Mesothelial cell of epicardium (in vitro differentiated cells): ENCODE measurements around the gene POLR1F. TPM values are rescaled to one million over a fixed set of nuclear protein-coding genes. Genes with fewer than 3 reads are reported as not detected.

Experiments used
- DNase-seq, 2 experiments: peaks; one replicate each; pipeline ENCODE4 v3.0.0; 2021; ENCODE audit warnings: low spot score in 2 of 2; ENCODE audit not compliant: unreplicated experiment in 2 of 2
- H3K27ac Mint-ChIP-seq: 2 replicates; pipeline ENCODE4 v1.8.0; 2021; ENCODE audit warnings: mixed read lengths
- H3K27me3 Mint-ChIP-seq: 2 replicates; pipeline ENCODE4 v1.8.0; 2021; ENCODE audit warnings: low read depth, mixed read lengths
- H3K36me3 Mint-ChIP-seq: 2 replicates; pipeline ENCODE4 v1.8.0; 2021; ENCODE audit warnings: mixed read lengths
- H3K4me1 Mint-ChIP-seq: 2 replicates; pipeline ENCODE4 v1.8.0; 2021; ENCODE audit warnings: mixed read lengths
- H3K4me3 Mint-ChIP-seq: 2 replicates; pipeline ENCODE4 v1.8.0; 2021; ENCODE audit warnings: mild to moderate bottlenecking, moderate library complexity, mixed read lengths
- H3K9me3 Mint-ChIP-seq: 2 replicates; pipeline ENCODE4 v1.8.0; 2021; ENCODE audit warnings: mixed read lengths
- total RNA-seq: library from RNA; stranded (reverse); gene quantifications from 3 replicates; pipeline ENCODE4 v1.2.1, GENCODE V29; 2021
- TF ChIP-seq, protein P1 (sequence below): fragments of 200-600 bp; sonication (generic); IDR thresholded peaks from one replicate; pipeline ENCODE4 v1.5.0; 2021; ENCODE audit warnings: antibody characterized with exemption; ENCODE audit not compliant: unreplicated experiment

The POLR1F gene
- total RNA-seq, 1 donor from 2014 or later: 16.3 TPM

DNA sequence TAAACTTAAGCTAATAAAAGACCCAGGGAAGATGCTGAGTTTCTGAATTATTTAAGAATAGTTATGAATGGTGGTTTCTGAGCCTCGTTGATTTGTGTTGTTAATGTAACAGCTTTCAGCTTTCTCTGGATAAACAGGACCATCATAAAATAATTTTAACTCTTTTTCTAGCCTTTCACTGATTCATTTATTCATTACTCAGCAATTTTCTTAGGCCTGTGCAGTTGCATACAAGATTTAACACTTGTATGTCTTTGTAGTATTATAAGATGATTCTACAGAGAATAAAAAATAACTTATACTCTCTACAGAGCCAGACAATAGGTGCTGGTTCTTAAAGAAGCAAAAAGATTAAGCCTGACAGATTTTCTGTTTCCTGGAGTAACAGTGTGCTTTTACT, 35.2 kb upstream of the POLR1F start:
- Mint-ChIP-seq H3K4me1 (no peaks in the 10 kb centered on the region), H3K9me3 (no peaks in the 10 kb centered on the region), H3K27me3 (peaks cover 8% of the 10 kb centered on the region), H3K27ac (no peak overlapping the region), H3K4me3 (no peak overlapping the region), H3K36me3 (no peaks in the 10 kb centered on the region)
- TF ChIP-seq, protein P1, sequence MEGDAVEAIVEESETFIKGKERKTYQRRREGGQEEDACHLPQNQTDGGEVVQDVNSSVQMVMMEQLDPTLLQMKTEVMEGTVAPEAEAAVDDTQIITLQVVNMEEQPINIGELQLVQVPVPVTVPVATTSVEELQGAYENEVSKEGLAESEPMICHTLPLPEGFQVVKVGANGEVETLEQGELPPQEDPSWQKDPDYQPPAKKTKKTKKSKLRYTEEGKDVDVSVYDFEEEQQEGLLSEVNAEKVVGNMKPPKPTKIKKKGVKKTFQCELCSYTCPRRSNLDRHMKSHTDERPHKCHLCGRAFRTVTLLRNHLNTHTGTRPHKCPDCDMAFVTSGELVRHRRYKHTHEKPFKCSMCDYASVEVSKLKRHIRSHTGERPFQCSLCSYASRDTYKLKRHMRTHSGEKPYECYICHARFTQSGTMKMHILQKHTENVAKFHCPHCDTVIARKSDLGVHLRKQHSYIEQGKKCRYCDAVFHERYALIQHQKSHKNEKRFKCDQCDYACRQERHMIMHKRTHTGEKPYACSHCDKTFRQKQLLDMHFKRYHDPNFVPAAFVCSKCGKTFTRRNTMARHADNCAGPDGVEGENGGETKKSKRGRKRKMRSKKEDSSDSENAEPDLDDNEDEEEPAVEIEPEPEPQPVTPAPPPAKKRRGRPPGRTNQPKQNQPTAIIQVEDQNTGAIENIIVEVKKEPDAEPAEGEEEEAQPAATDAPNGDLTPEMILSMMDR: no peak
- DNase-seq: no peak

DNA sequence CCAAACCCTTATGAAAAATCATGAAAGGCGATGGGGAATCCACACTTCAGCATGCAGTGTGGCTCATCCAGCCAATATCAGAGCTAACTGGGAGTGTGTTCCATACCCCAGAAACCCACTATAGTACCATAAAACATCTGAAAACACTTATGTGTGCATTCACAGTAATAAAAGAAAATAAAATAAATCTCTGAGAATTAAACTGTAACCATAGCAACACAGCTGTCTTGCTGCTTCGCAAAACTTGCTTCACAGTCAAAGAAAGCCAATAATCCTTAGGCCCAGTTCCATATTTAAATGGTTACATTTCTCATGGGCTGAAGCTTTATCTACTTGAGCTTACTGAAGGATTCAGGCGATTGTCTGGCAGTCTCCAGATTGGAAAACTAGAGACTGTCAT, 19.9 kb upstream of the POLR1F start:
- no peak for DNase-seq

DNA sequence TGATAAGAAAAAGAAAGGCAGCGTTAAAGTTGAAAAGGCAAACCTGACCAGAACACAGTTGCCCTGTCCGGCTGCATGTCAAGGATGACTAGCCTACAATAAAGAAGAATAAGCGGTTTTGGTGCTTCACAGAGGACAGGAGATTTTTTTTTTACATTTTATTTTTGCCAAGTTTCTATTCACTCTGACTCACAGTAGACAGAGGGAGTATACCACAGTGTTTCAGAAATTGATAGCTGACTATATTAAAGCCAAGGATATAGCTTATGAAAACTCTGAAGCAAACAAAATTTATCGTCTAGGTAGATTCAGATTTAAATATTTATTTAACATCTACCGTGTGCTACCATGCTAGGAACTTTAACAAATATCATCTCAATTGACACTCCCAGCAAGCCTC, 16.9 kb upstream of the POLR1F start:
- peaks cover 2% of the 10 kb centered on the region for H3K4me1 Mint-ChIP-seq
- H3K27ac Mint-ChIP-seq: no peak overlapping the region

More for the DNA sequence above, 19.9 kb upstream of the POLR1F start:
- no peaks in the 10 kb centered on the region for H3K36me3 Mint-ChIP-seq
- TF ChIP-seq, protein P1: no peak
- H3K4me3 Mint-ChIP-seq: no peak overlapping the region
- H3K27me3 Mint-ChIP-seq: peaks cover 31% of the 10 kb centered on the region
- H3K4me1 Mint-ChIP-seq: peaks cover 2% of the 10 kb centered on the region
- H3K27ac Mint-ChIP-seq: no peak overlapping the region
- no peaks in the 10 kb centered on the region for H3K9me3 Mint-ChIP-seq

DNA sequence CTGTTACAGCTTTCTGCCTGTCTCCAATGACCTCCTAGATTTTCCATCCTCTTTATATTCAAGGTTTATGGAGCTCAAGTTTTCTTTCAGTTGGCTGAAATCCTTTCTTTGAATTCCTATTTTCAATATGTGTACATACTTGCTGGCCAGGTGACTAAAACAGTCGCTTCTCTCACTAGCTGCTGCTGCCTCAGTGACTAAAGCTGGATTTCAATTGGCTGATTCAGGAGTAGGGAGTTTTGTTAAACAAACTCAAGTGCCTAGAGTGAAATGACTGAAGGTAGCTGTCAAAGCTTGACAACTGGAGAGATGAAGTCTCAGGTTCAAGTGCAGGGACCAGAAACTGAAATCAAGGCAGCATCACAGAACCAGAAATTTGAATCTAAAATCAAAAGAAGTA, 6.7 kb upstream of the POLR1F start:
- no peak for DNase-seq
- no peaks in the 10 kb centered on the region for H3K36me3 Mint-ChIP-seq
- no peaks in the 10 kb centered on the region for H3K4me1 Mint-ChIP-seq
- H3K9me3 Mint-ChIP-seq: no peaks in the 10 kb centered on the region
- TF ChIP-seq, protein P1: no peak
- H3K27me3 Mint-ChIP-seq: peaks cover 39% of the 10 kb centered on the region
- no peak overlapping the region for H3K4me3 Mint-ChIP-seq
- H3K27ac Mint-ChIP-seq: no peak overlapping the region

More for the DNA sequence above, 16.9 kb upstream of the POLR1F start:
- DNase-seq: no peak
- Mint-ChIP-seq H3K36me3 (no peaks in the 10 kb centered on the region), H3K4me3 (no peak overlapping the region), H3K9me3 (no peaks in the 10 kb centered on the region), H3K27me3 (peaks cover 36% of the 10 kb centered on the region)
- TF ChIP-seq, protein P1: no peak

DNA sequence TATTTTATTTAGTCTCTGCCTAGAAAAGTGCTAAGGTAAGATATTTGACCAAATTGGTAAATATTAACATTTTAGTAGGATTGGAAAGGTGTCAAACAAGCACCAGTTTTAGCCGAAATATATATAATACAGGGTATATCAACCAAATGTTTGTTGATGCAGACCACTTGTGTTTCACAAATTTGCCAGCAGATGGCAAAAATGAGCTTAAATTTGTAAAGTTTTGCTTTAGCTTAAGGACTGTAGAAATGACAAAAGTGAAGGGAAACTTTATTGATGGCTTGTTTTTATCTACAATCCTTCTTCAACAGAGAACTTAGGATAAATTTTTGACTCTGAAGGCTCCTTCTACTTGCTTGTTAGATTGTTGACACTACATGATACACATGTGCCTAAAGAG, 4.8 kb upstream of the POLR1F start:
- Mint-ChIP-seq H3K36me3 (no peaks in the 10 kb centered on the region), H3K4me1 (peaks cover 2% of the 10 kb centered on the region), H3K4me3 (no peak overlapping the region), H3K27me3 (peaks cover 35% of the 10 kb centered on the region), H3K27ac (no peak overlapping the region), H3K9me3 (no peaks in the 10 kb centered on the region)
- TF ChIP-seq, protein P1: peak; percentile 69
- DNase-seq: peak in 1 of 2 experiments; percentile 54

DNA sequence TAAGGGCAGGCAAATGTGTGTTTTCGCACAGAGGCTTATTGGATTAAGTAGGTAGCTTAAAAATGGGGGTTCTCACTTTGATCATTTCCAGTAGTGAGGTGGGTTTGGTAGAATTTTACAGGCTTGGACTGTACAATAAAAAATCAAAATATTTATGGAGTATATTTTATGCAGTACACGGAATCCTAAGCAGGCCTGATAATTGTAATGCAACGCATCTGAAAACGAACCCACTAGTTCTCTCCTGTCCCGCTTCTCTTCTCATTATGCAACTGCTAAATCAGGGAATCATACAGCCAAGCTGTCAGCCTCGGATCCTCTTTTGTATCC, 377 bp upstream of the POLR1F start:
- H3K27ac Mint-ChIP-seq: peak overlapping the region; percentile 95
- no peaks in the 10 kb centered on the region for H3K9me3 Mint-ChIP-seq
- peak overlapping the region; percentile 95 for H3K4me3 Mint-ChIP-seq
- no peaks in the 10 kb centered on the region for H3K36me3 Mint-ChIP-seq
- peaks cover 28% of the 10 kb centered on the region for H3K4me1 Mint-ChIP-seq
- DNase-seq: no peak
- TF ChIP-seq, protein P1: no peak
- peaks cover 14% of the 10 kb centered on the region for H3K27me3 Mint-ChIP-seq
